ENCODE data around the gene NKAIN2.

DNA sequence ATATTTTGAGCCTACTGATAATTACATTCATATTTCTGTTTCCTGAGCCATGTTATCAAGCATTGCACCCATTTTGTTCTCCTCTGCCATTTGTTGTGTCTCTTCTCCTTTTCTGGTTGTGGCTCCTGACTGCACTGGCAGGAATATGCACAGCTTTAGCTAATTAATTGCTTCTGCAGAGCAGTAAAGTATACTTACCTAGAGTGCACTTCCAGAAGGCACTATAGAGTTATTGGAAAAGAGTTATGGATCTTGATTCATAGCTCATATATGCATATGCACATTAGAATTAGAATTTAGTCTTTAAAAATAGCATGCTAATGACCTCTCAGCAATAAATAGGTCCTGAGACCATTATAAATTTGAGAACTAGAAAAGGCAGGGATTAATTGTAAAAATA is 262.6 kb downstream of the NKAIN2 start:
- TF ChIP-seq, protein P1, sequence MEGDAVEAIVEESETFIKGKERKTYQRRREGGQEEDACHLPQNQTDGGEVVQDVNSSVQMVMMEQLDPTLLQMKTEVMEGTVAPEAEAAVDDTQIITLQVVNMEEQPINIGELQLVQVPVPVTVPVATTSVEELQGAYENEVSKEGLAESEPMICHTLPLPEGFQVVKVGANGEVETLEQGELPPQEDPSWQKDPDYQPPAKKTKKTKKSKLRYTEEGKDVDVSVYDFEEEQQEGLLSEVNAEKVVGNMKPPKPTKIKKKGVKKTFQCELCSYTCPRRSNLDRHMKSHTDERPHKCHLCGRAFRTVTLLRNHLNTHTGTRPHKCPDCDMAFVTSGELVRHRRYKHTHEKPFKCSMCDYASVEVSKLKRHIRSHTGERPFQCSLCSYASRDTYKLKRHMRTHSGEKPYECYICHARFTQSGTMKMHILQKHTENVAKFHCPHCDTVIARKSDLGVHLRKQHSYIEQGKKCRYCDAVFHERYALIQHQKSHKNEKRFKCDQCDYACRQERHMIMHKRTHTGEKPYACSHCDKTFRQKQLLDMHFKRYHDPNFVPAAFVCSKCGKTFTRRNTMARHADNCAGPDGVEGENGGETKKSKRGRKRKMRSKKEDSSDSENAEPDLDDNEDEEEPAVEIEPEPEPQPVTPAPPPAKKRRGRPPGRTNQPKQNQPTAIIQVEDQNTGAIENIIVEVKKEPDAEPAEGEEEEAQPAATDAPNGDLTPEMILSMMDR (conservative IDR thresholded peaks at IDR 0.05 in 1 of 2, IDR thresholded peaks at IDR 0.05 in 1 of 2; ENCODE audit: extremely low read depth in 1 of 2, insufficient read depth in 1 of 2, low read depth in 1 of 2, low read length in 2 of 2) = no peak
- TF ChIP-seq EZH2 (IDR thresholded peaks at IDR 0.05; ENCODE audit: borderline replicate concordance, low read length) = no peak

Data from mammary epithelial cell (primary cell).